ENCODE data around the gene CDKN2C. TPM values are rescaled to one million over a fixed set of nuclear protein-coding genes. Genes with fewer than 3 reads are reported as not detected.

Gene CDKN2C
- total RNA-seq, 3 donors from 2014 or later, result 27.1 to 40.0 (median 31.1) TPM

GRCh38 chr1:50982611-50983010, 12.6 kb downstream of the CDKN2C start:
- H3K36me3 ChIP-seq, result no peaks in the 10 kb centered on the region
- TF ChIP-seq CTCF (IDR thresholded peaks at IDR 0.05) (no peak), POLR2A (IDR thresholded peaks at IDR 0.05) (no peak), POLR2AphosphoS5 (IDR thresholded peaks at IDR 0.05) (no peak)
- no peak for DNase-seq (ENCODE audit: low spot score in 2 of 2)
- H3K4me3 ChIP-seq, result peak overlapping the region in 1 of 3 donors; percentile 20
- intact Hi-C loops (cut with DNase I; ENCODE audit: low total_unique reads), result no loop called here
- no peaks in the 10 kb centered on the region for H3K9me3 ChIP-seq
- no peaks in the 10 kb centered on the region for H3K27me3 ChIP-seq
- H3K27ac ChIP-seq, result peak overlapping the region; percentile 21 to 29
- no peaks in the 10 kb centered on the region for H3K4me1 ChIP-seq

- Histone ChIP-seq H3K27me3 (no peaks in the 10 kb centered on the region), H3K4me3 (no peak overlapping the region), H3K9me3 (no peaks in the 10 kb centered on the region), H3K4me1 (no peaks in the 10 kb centered on the region), H3K27ac (peak overlapping the region in 1 of 2 donors; percentile 32), H3K36me3 (no peaks in the 10 kb centered on the region)
- TF ChIP-seq CTCF (IDR thresholded peaks at IDR 0.05), result no peak
- TF ChIP-seq POLR2AphosphoS5 (IDR thresholded peaks at IDR 0.05), result no peak
- no peak for TF ChIP-seq POLR2A (IDR thresholded peaks at IDR 0.05)
- intact Hi-C loops (cut with DNase I; ENCODE audit: low total_unique reads), result no loop called here
- DNase-seq (ENCODE audit: low spot score in 2 of 2), result no peak
Measured at GRCh38 chr1:50983219-50983802, 13.3 kb downstream of the CDKN2C start.

- TF ChIP-seq POLR2A (IDR thresholded peaks at IDR 0.05) (no peak), POLR2AphosphoS5 (IDR thresholded peaks at IDR 0.05) (no peak), CTCF (IDR thresholded peaks at IDR 0.05) (no peak)
- Histone ChIP-seq H3K9me3 (no peaks in the 10 kb centered on the region), H3K27me3 (no peaks in the 10 kb centered on the region), H3K36me3 (no peaks in the 10 kb centered on the region), H3K4me3 (no peak overlapping the region), H3K27ac (peak overlapping the region; percentile 44 to 68), H3K4me1 (no peaks in the 10 kb centered on the region)
- no peak for DNase-seq (ENCODE audit: low spot score in 2 of 2)
- intact Hi-C loops (cut with DNase I; ENCODE audit: low total_unique reads), result no loop called here
Measured at GRCh38 chr1:50985094-50985493, 15.0 kb downstream of the CDKN2C start.

- no peaks in the 10 kb centered on the region for H3K27me3 ChIP-seq
- no peak for DNase-seq (ENCODE audit: low spot score in 2 of 2)
- TF ChIP-seq CTCF (IDR thresholded peaks at IDR 0.05) (no peak), POLR2AphosphoS5 (IDR thresholded peaks at IDR 0.05) (no peak), POLR2A (IDR thresholded peaks at IDR 0.05) (no peak)
- H3K27ac ChIP-seq, result peak overlapping the region; percentile 17 to 39
- H3K9me3 ChIP-seq, result no peaks in the 10 kb centered on the region
- intact Hi-C loops (cut with DNase I; ENCODE audit: low total_unique reads), result no loop called here
- H3K4me1 ChIP-seq, result no peaks in the 10 kb centered on the region
- H3K36me3 ChIP-seq, result no peaks in the 10 kb centered on the region
- no peak overlapping the region for H3K4me3 ChIP-seq
Measured at GRCh38 chr1:50986653-50987052, 16.6 kb downstream of the CDKN2C start.

GRCh38 chr1:50989694-50990093, 19.6 kb downstream of the CDKN2C start:
- Histone ChIP-seq H3K27ac (no peak overlapping the region), H3K4me1 (no peaks in the 10 kb centered on the region), H3K27me3 (no peaks in the 10 kb centered on the region), H3K4me3 (no peak overlapping the region), H3K36me3 (no peaks in the 10 kb centered on the region), H3K9me3 (no peaks in the 10 kb centered on the region)
- TF ChIP-seq POLR2A (IDR thresholded peaks at IDR 0.05) (no peak), CTCF (IDR thresholded peaks at IDR 0.05) (no peak), POLR2AphosphoS5 (IDR thresholded peaks at IDR 0.05) (no peak)
- intact Hi-C loops (cut with DNase I; ENCODE audit: low total_unique reads), result no loop called here
- DNase-seq (ENCODE audit: low spot score in 2 of 2), result no peak

All from breast epithelium (tissue), 4 donors.